Ovary (tissue), 10 donors: ENCODE data around the gene UGCG. TPM values are rescaled to one million over a fixed set of nuclear protein-coding genes. Genes with fewer than 3 reads are reported as not detected.

Experiments
- DNase-seq, 5 donors: peaks; one replicate each; pipeline ENCODE4 v3.0.0-alpha.2; 2019 to 2020
- H3K27ac ChIP-seq, 2 donors: fragments of 200-600 bp; one replicate each; pipeline versions ENCODE4 v1.5.1 to v1.8.0; 2019 to 2022
- H3K27me3 ChIP-seq: fragments of 200-600 bp; one replicate; pipeline ENCODE4 v1.8.0; 2022
- H3K36me3 ChIP-seq: fragments of 200-600 bp; sonication (generic); one replicate; pipeline ENCODE4 v1.5.1; 2019
- H3K4me1 ChIP-seq: one replicate; pipeline ENCODE4 v1.8.1; 2013; ENCODE audit warnings: mild to moderate bottlenecking, moderate library complexity; ENCODE audit not compliant: insufficient read depth
- H3K4me3 ChIP-seq: fragments of 200-600 bp; sonication (generic); one replicate; pipeline ENCODE4 v1.5.1; 2017
- H3K9me3 ChIP-seq, 2 donors: fragments of 200-600 bp in 1 of 2; sonication (generic) in 1 of 2; one replicate each; pipeline versions ENCODE4 v1.5.1 to v1.8.1; 2013 to 2019; ENCODE audit warnings: mild to moderate bottlenecking in 1 of 2, moderate library complexity in 1 of 2
- CTCF ChIP-seq, 3 donors: fragments of 450-650 bp in 2 of 3; fragments of 200-600 bp in 1 of 3; IDR thresholded peaks; one replicate each; pipeline versions ENCODE4 v1.5.1 to v1.8.0; 2016 to 2022; ENCODE audit warnings: antibody characterized with exemption in 3 of 3, mild to moderate bottlenecking in 1 of 3
- EP300 ChIP-seq: sonication (generic); formaldehyde crosslinking; IDR thresholded peaks from one replicate; pipeline ENCODE4 v1.6.1; 2017; ENCODE audit warnings: antibody characterized with exemption
- POLR2A ChIP-seq: fragments of 450-650 bp; IDR thresholded peaks from one replicate; pipeline ENCODE4 v1.6.1; 2017; ENCODE audit warnings: antibody characterized with exemption, mild to moderate bottlenecking, moderate library complexity
- WGBS, 3 donors: extraction: QIAGEN DNeasy Blood & Tissue Kit in 1 of 3; methylation state at CpG; one replicate each; pipeline versions ENCODE4 v1.1.5 to v1.1.7; 2013 to 2017; 5-methylcytosine and 5-hydroxymethylcytosine counted together
- intact Hi-C, 4 donors: fragments of 100-400 bp; cut with DNase I; formaldehyde crosslinking; loops; one replicate each; pipeline versions ENCODE4 v1.11.0 to v1.15.1; 2022 to 2023
- long read RNA-seq, 3 donors: library from polyadenylated mRNA in 2 of 3; unstranded in 2 of 3; transcript quantifications; one replicate each; pipeline ENCODE4 v2.0.0 and lab custom pipeline, GENCODE V29; 2021 to 2026
- polyA plus RNA-seq, 2 donors: library from polyadenylated mRNA; stranded (reverse); fragments of 200-250 nt in 1 of 2; fragments of 350-450 nt in 1 of 2; fragmentation: Illumina TruSeq in 1 of 2; extraction: RNeasy Lipid Tissue Mini Kit (QIAGEN cat#74804) in 1 of 2; gene quantifications; one replicate each; pipeline ENCODE4 v1.2.3, GENCODE V29; 2013 to 2014
- total RNA-seq, 7 donors: library from RNA; depleted of rRNA in 2 of 7; stranded (reverse); fragments of >200 nt in 2 of 7; fragmentation: NEBNext Ultra II Directional in 3 of 7; extraction: Animal tissue kit (Norgen Biotek cat#: 25700) in 3 of 7; gene quantifications; one replicate each; pipeline versions ENCODE4 v1.1.0 to v1.2.4, GENCODE V29; 2016 to 2023
- donor health status: DM: no; HTN: no; CAD: no; lungs with moderate emphysema.
- donor health status: DM: no; HTN: no; CAD: no.
- donor health status: Bipolar disorder and iron deficiency.
- donor health status: DM: yes; HTN: yes; CAD: no.
- donor health status: DM: no; HTN: no; CAD: no.
- donor health status: DM: yes; HTN: yes; CAD: no.

UGCG gene
- total RNA-seq (10 to 100 TPM; 18.6 to 74.1 (median 22.5) TPM), polyA plus RNA-seq (10 to 100 TPM; 13.1 to 15.5 TPM)
- long read RNA-seq, donor 1, full-length matches to known transcripts: 17 of 27 reads
- long read RNA-seq, donor 1, partial matches to known transcripts: 8 of 27 reads
- long read RNA-seq, donor 1, other reads (novel, unspliced or antisense): 2 of 27 reads
- long read RNA-seq, donor 2, full-length matches to known transcripts: 10 of 10 reads
- long read RNA-seq, donor 2, partial matches to known transcripts: 0 of 10 reads
- long read RNA-seq, donor 2, other reads (novel, unspliced or antisense): 0 of 10 reads
- long read RNA-seq, donor 3, full-length matches to known transcripts: 48 of 53 reads
- long read RNA-seq, donor 3, partial matches to known transcripts: 3 of 53 reads
- long read RNA-seq, donor 3, other reads (novel, unspliced or antisense): 2 of 53 reads

GRCh38 chr9:111895996-111896941 lies at the start of gene UGCG:
Gene UGCG (plus strand): TSS chr9:111896814. CDS start chr9:111897216, 402 bp downstream.
- TF ChIP-seq EP300 (no peak), POLR2A (peak; percentile 92), CTCF (IDR thresholded peaks at IDR 0.05) (peak in 1 of 3 donors; percentile 21)
- no peaks in the 10 kb centered on the region for H3K36me3 ChIP-seq
- H3K4me1 ChIP-seq: peaks cover 6% of the 10 kb centered on the region
- H3K27ac ChIP-seq: peak within 1 kb of the TSS; percentile 82 to 83
- DNase-seq: peak; percentile 85 to 92 (median 87)
- H3K9me3 ChIP-seq: no peaks in the 10 kb centered on the region
- WGBS, 3 donors: 0 to 1% (median 1%) methylated on average over 42 to 84 of the region's 84 CpGs
- no peaks in the 10 kb centered on the region for H3K27me3 ChIP-seq
- intact Hi-C loops: loop anchor here in 2 of 4 donors (5.0 to 10.0 kb wide), 3 partner anchors 176 to 1814 kb away; partner anchors contain the start of gene ZFP37 (in 1 of the 2)
- peak within 1 kb of the TSS; percentile 86 for H3K4me3 ChIP-seq

- WGBS, 3 donors: 37 to 48% (median 43%) methylated on average over 2 of the region's 2 CpGs
- Histone ChIP-seq H3K4me3 (no peak overlapping the region), H3K9me3 (no peaks in the 10 kb centered on the region), H3K27me3 (no peaks in the 10 kb centered on the region), H3K36me3 (no peaks in the 10 kb centered on the region), H3K27ac (no peak overlapping the region), H3K4me1 (no peaks in the 10 kb centered on the region)
- intact Hi-C loops: no loop called here
- DNase-seq: no peak
- TF ChIP-seq CTCF (IDR thresholded peaks at IDR 0.05) (no peak), EP300 (no peak)
These were observed 45.1 kb upstream of the UGCG start for GRCh38 chr9:111851553-111851952.

GRCh38 chr9:111852291-111852690 lies 44.3 kb upstream of the UGCG start:
- no peak overlapping the region for H3K27ac ChIP-seq
- no peaks in the 10 kb centered on the region for H3K36me3 ChIP-seq
- WGBS, 3 donors: 93 to 97% (median 96%) methylated on average over 1 of the region's 1 CpG

More at GRCh38 chr9:111852291-111852690, 44.3 kb upstream of the UGCG start:
- no peaks in the 10 kb centered on the region for H3K27me3 ChIP-seq
- H3K4me3 ChIP-seq: no peak overlapping the region
- intact Hi-C loops: no loop called here
- TF ChIP-seq CTCF (IDR thresholded peaks at IDR 0.05) (no peak), POLR2A (no peak), EP300 (no peak)
- H3K4me1 ChIP-seq: no peaks in the 10 kb centered on the region
- H3K9me3 ChIP-seq: no peaks in the 10 kb centered on the region
- DNase-seq: no peak
